Measurements from ENCODE around the gene EEIG1.

The EEIG1 gene

DNA sequence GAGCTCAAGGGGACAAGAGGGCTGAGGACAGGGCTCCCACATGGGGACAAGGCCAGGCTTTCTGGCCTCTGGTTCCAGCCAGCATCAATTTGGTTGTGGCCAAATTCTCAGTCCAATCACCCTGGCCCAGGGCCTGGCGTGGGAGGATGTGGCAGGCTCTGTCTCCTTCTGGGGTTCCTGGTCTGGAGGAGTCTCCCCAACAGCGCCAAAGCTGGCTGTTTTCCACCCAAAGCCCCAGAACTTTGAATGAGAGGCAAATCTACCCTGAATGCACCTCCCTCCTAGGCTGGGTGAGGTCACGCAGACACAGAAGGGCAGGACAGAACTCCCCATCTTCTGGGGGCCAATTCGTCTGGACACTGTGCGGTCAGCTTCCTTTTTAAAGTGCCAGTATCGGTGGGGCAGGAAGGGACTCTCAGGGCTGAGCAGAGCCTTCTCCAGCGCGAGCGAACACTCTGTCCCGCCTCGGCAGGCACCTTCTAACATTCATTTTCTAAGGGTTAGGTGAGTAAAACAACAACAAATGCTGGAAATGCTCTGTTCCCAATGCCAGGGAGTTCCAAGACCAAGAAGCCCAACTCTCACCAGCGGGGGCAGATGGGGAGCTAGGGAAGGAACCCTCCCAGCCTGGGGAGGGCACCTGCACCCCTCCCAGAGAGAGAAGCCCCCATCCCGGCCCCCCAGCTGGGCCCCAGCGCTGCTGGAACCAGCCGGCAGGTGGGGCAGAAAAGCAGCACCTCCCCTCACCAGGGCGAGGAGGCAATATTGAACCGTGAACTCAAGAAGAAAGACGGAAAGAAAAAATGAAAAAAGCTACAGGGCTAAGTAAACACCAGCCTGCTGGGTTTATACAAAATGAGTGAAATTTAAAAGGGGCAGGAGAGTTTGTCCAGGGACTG lies 39.5 kb downstream of the EEIG1 start:
- no peak for DNase-seq (ENCODE audit: low read depth)

- no peak for DNase-seq (ENCODE audit: low read depth)
Measured at GRCh38 chr9:127940593-127940992, 40.2 kb downstream of the EEIG1 start.

GRCh38 chr9:127938298-127938690 lies 42.5 kb downstream of the EEIG1 start:
- DNase-seq (ENCODE audit: low read depth), result no peak

DNA sequence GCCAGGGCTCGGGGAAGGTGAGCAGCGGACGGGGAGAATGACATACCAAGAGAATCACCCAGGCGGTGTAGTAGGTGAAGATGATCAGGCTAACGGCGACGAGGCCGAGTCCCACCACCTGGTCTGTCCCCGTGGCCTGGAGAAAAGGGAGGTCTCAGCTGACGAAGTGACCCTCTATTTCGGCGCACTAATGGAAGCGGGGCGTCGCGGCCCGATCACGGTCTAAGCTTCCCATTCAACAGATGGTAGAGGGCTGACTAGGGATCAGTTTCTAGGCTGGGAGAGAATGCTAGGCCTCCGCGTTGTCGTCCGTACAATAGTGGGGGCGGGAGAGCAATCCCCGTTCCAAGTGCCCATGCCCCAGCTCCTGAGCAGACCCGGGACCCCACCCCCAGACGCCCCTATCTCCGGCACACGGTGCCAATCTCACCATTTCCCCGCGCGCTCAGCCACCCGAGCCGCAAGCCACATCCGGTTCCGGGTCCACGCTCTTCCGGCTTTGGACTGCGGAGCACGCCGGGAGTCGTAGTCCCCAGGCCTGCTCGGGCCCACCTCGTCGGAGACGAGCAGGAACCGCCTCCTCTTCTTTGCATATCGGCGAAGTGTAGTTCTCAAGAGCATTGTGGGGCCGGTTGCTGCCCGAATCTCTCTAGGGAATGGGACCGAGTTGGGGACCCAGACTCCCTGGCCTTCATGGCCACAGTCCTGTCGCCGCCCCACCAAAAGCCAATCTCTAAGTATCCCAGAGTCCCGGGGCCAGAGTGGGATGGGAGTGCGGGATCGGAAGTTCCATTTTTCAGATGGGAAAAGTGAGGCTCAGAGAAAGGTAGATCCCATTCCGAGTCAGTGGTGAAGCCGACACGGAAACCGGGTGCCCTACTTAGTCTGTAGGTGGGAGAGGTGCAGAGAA lies 43.1 kb downstream of the EEIG1 start, which contains the start of gene DPM2:
TSS of gene DPM2 (minus strand) at position 467 of the 910 bp plus-strand sequence. CDS start at position 433, 34 bp downstream.
- DNase-seq (ENCODE audit: low read depth), result peak; percentile 78

DNA sequence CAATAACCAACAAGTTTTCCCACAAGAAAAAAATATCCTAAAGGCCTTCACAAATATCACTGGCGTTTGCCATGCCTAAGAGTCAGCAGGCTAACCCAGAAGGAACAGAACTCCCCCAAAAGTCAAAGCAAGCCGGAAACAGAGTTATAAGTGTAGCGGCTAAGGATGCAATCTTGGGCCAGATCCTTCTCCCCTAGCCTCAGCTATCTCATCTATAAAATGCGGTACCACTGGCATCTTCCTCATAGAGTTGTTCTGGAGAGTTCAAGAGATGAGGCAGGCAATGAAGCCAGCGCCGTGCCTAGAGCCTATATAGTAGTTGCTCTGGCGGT lies 43.8 kb downstream of the EEIG1 start:
- DNase-seq (ENCODE audit: low read depth), result no peak

DNA sequence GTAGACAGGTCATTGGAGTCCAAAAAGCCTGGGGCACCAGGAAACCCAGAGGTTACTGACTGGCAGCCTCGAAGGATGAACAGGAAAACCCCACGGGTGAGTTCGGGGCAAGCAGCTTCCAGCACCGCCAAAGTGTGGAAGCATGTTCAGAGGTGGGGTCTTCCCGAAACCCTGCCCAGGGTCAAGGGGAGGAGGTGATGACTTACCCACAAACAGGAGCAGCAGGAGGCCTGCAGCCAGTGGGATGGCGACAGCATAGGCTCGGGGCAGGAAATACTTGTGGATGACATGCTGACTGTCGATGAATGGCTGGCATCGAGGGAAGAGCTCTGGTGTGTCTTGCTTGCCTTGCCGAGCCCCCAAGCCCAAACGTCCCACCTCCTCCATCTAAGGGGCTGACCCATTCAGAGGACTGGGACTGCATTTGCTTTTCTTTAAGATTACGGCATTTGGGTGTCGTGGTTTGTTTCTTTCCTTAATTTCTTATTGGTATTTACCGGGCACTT lies 44.4 kb downstream of the EEIG1 start:
- no peak for DNase-seq (ENCODE audit: low read depth)

GRCh38 chr9:127935765-127936221 lies 45.0 kb downstream of the EEIG1 start:
- DNase-seq (ENCODE audit: low read depth), result no peak

GRCh38 chr9:127934986-127935385 lies 45.8 kb downstream of the EEIG1 start:
- DNase-seq (ENCODE audit: low read depth), result no peak

DNA sequence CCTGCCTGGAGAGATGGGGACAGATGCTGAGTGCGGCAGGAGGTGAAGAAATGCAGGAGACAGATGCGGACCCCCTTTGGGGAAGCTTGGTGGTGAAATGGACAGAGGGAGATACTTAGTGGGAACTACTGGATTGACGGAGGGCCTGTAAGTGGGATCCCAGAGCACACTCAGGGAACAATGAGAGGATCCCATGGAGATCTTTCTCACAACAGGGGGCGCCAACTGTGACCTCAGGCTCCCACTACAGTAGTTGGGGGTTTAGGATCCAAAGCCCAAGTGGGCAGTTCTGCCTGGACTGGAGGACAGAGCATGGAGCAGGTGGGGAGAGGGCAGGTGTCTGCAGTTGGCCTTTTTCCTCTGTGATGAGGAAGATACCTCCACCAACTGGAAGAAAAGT lies 46.5 kb downstream of the EEIG1 start:
- DNase-seq (ENCODE audit: low read depth), result no peak

- DNase-seq (ENCODE audit: low read depth), result no peak
Measured at GRCh38 chr9:127931092-127931881, 49.5 kb downstream of the EEIG1 start.

Data from activated T-cell treated with anti-CD3 and anti-CD28 coated beads for 1 hour (primary cell).